ENCODE data around the gene PPP4C. TPM values are rescaled to one million over a fixed set of nuclear protein-coding genes. Genes with fewer than 3 reads are reported as not detected.
A peak's percentile ranks its signal among the peaks of the same experiment; 100 is the strongest.

The PPP4C gene
- total and polyA plus RNA-seq, 2 donors from 2014 or later: 78.8 to 107 TPM

DNA sequence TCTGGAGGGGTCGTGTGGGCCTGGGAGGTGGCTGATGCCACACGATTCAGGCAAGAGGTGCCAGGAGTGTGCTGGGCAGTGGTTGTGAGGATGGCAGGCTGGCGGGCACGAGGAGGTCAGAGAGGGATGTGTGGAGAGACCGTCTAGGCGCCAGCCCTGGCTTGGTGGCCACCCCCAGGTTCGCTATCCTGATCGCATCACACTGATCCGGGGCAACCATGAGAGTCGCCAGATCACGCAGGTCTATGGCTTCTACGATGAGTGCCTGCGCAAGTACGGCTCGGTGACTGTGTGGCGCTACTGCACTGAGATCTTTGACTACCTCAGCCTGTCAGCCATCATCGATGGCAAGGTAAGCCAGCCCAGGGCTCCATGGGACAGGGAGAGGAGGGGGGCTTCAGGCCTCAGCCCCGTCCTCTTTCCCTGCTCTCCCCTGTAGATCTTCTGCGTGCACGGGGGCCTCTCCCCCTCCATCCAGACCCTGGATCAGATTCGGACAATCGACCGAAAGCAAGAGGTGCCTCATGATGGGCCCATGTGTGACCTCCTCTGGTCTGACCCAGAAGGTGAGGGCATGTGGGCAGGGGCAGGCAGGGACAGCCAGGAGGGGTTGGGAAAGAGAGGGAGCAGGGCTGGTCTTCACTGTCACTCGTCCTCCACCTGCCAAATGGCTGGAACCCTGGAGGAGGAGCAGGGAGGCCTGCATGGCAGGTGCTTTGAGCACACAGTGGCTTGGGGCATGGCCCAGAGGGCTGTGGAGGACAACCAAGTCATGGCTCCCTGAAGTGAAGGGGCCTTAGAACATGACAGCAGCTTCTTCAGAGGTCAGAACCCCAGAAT lies 7.6 kb downstream of the PPP4C start:
- Histone ChIP-seq H3K4me3 (ENCODE audit: low read length in 3 of 3) (no peak overlapping the region), H3K9ac (ENCODE audit: low read length in 3 of 3) (no peak overlapping the region), H3K27ac (ENCODE audit: low read depth in 2 of 2, low read length in 2 of 2) (no peak overlapping the region), H3K36me3 (ENCODE audit: control insufficient read depth in 2 of 3, insufficient read depth in 3 of 3, low read length in 3 of 3) (peaks cover 0 to 37% (median 28%) of the 10 kb centered on the region in 3 donors), H3K27me3 (ENCODE audit: control insufficient read depth, insufficient read depth, low read length) (no peaks in the 10 kb centered on the region), H3K9me3 (ENCODE audit: control insufficient read depth in 2 of 3, insufficient read depth in 1 of 3, low read length in 3 of 3) (no peaks in the 10 kb centered on the region), H3K4me1 (ENCODE audit: control insufficient read depth in 2 of 3, insufficient read depth in 2 of 3, low read depth in 1 of 3, low read length in 3 of 3) (peaks cover 0 to 2% (median 0%) of the 10 kb centered on the region in 3 donors)
- intact Hi-C loops (cut with DNase I): no loop called here
- FAIRE-seq: no peak
- no peak for DNase-seq
- TF ChIP-seq, protein P1, sequence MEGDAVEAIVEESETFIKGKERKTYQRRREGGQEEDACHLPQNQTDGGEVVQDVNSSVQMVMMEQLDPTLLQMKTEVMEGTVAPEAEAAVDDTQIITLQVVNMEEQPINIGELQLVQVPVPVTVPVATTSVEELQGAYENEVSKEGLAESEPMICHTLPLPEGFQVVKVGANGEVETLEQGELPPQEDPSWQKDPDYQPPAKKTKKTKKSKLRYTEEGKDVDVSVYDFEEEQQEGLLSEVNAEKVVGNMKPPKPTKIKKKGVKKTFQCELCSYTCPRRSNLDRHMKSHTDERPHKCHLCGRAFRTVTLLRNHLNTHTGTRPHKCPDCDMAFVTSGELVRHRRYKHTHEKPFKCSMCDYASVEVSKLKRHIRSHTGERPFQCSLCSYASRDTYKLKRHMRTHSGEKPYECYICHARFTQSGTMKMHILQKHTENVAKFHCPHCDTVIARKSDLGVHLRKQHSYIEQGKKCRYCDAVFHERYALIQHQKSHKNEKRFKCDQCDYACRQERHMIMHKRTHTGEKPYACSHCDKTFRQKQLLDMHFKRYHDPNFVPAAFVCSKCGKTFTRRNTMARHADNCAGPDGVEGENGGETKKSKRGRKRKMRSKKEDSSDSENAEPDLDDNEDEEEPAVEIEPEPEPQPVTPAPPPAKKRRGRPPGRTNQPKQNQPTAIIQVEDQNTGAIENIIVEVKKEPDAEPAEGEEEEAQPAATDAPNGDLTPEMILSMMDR (IDR thresholded peaks at IDR 0.05; ENCODE audit: borderline replicate concordance, extremely low read depth, insufficient read depth): no peak

DNA sequence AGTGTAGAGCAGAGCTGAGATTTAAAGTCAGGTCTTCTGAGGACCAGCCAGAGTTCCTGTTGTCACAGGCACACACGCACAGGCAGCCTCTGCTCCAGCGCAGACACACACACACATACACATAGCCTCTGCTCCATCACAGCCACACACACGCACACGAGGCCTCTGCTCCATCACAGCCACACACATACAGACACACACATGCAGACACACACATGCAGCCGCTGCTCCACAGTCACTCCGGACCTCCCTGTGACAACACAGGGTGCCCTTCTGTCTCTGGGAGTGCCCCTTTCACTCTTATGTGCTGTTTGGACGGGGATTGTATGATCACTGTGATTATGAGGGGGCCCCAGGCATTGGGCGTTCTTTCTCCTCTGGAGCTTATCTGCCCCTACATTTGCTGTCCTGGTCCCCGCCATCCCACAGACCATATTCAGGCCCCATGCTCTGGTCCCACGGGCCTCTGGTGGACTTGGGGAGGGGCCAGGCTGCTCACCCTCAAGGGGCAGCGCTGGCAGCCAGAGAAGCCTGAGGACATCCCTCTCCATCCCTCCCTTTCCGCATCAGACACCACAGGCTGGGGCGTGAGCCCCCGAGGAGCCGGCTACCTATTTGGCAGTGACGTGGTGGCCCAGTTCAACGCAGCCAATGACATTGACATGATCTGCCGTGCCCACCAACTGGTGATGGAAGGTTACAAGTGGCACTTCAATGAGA lies 8.5 kb downstream of the PPP4C start:
- Histone ChIP-seq H3K9me3 (ENCODE audit: control insufficient read depth in 2 of 3, insufficient read depth in 1 of 3, low read length in 3 of 3) (no peaks in the 10 kb centered on the region), H3K4me1 (ENCODE audit: control insufficient read depth in 2 of 3, insufficient read depth in 2 of 3, low read depth in 1 of 3, low read length in 3 of 3) (peaks cover 0 to 2% (median 0%) of the 10 kb centered on the region in 3 donors), H3K27me3 (ENCODE audit: control insufficient read depth, insufficient read depth, low read length) (no peaks in the 10 kb centered on the region), H3K9ac (ENCODE audit: low read length in 3 of 3) (no peak overlapping the region), H3K4me3 (ENCODE audit: low read length in 3 of 3) (no peak overlapping the region), H3K36me3 (ENCODE audit: control insufficient read depth in 2 of 3, insufficient read depth in 3 of 3, low read length in 3 of 3) (peaks cover 0 to 37% (median 26%) of the 10 kb centered on the region in 3 donors), H3K27ac (ENCODE audit: low read depth in 2 of 2, low read length in 2 of 2) (no peak overlapping the region)
- TF ChIP-seq, protein P1 (IDR thresholded peaks at IDR 0.05; ENCODE audit: borderline replicate concordance, extremely low read depth, insufficient read depth): no peak
- DNase-seq (no peak), FAIRE-seq (no peak)
- intact Hi-C loops (cut with DNase I): no loop called here

DNA sequence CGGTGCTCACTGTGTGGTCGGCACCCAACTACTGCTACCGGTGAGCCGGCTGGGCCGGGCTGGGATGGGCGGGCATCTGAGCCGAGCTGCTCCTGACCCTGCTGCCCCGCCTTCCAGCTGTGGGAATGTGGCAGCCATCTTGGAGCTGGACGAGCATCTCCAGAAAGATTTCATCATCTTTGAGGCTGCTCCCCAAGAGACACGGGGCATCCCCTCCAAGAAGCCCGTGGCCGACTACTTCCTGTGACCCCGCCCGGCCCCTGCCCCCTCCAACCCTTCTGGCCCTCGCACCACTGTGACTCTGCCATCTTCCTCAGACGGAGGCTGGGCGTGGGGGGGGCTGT lies 9.0 kb downstream of the PPP4C start:
- no peak overlapping the region for H3K4me3 ChIP-seq (ENCODE audit: low read length in 3 of 3)
- H3K36me3 ChIP-seq (ENCODE audit: control insufficient read depth in 2 of 3, insufficient read depth in 3 of 3, low read length in 3 of 3): peaks cover 0 to 33% (median 23%) of the 10 kb centered on the region in 3 donors
- TF ChIP-seq, protein P1 (IDR thresholded peaks at IDR 0.05; ENCODE audit: borderline replicate concordance, extremely low read depth, insufficient read depth): no peak
- H3K4me1 ChIP-seq (ENCODE audit: control insufficient read depth in 2 of 3, insufficient read depth in 2 of 3, low read depth in 1 of 3, low read length in 3 of 3): peaks cover 0 to 2% (median 0%) of the 10 kb centered on the region in 3 donors
- DNase-seq: peak in 1 of 5 donors; percentile 94
- no peaks in the 10 kb centered on the region for H3K27me3 ChIP-seq (ENCODE audit: control insufficient read depth, insufficient read depth, low read length)
- no peak for FAIRE-seq
- H3K9me3 ChIP-seq (ENCODE audit: control insufficient read depth in 2 of 3, insufficient read depth in 1 of 3, low read length in 3 of 3): no peaks in the 10 kb centered on the region
- H3K27ac ChIP-seq (ENCODE audit: low read depth in 2 of 2, low read length in 2 of 2): no peak overlapping the region
- intact Hi-C loops (cut with DNase I): no loop called here
- H3K9ac ChIP-seq (ENCODE audit: low read length in 3 of 3): no peak overlapping the region

Measured in kidney (tissue), 14 donors.